Measurements from ENCODE around the gene CSNK2A1. TPM values are rescaled to one million over a fixed set of nuclear protein-coding genes. Genes with fewer than 3 reads are reported as not detected.

CSNK2A1 gene
- total and polyA plus RNA-seq, 2 experiments from 2014 or later, result 85.1 to 244 TPM

DNA sequence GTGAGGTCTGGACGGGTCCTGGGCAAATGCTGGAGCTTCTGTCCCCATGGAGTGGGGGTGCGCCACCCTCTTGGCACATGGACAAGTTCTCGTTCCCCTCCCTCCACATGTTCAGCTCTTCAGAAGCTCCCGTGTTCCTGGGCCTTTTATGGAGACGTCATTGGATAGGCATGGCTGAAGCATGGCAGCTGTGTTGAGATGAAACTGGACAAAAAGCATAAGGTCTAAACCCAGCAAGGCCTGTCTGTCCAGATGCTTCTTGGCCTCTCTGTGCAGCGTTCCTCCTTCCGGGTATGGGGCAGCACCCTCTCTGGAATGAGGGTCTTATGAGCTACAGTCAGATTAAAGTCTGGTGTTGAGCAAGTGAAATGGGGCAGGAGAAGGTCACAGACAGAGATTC is 108.0 kb downstream of the CSNK2A1 start:
- Histone ChIP-seq H3K4me3 (no peak overlapping the region), H4K20me1 (replicated peaks; ENCODE audit: insufficient read depth) (peaks cover 34% of the 10 kb centered on the region), H3K36me3 (ENCODE audit: insufficient read depth) (peaks cover 10% of the 10 kb centered on the region; the same call in 1 of the 2 replicates), H3K9me2 (ENCODE audit: insufficient read depth) (no peaks in the 10 kb centered on the region), H3K4me2 (no peak overlapping the region), H2AFZ (no peak overlapping the region), H3K27me3 (ENCODE audit: insufficient read depth) (peaks cover 30% of the 10 kb centered on the region), H3K4me1 (ENCODE audit: insufficient read depth) (peaks cover 9% of the 10 kb centered on the region), H3K79me2 (replicated peaks; ENCODE audit: insufficient read depth) (no peaks in the 10 kb centered on the region), H3F3A (replicated peaks; ENCODE audit: low read depth) (peaks cover 10% of the 10 kb centered on the region), H3K27ac (ENCODE audit: low read depth) (no peak overlapping the region)
- Mint-ChIP-seq H3K9me3 (no peaks in the 10 kb centered on the region), H3K27ac (no peak overlapping the region), H3K4me3 (no peak overlapping the region), H3K27me3 (ENCODE audit: insufficient read depth, low read depth, poor library complexity) (peaks cover 34% of the 10 kb centered on the region), H3K36me3 (ENCODE audit: low read depth) (peaks cover 57% of the 10 kb centered on the region), H3K4me1 (peaks cover 22% of the 10 kb centered on the region)
- TF ChIP-seq, protein P1, sequence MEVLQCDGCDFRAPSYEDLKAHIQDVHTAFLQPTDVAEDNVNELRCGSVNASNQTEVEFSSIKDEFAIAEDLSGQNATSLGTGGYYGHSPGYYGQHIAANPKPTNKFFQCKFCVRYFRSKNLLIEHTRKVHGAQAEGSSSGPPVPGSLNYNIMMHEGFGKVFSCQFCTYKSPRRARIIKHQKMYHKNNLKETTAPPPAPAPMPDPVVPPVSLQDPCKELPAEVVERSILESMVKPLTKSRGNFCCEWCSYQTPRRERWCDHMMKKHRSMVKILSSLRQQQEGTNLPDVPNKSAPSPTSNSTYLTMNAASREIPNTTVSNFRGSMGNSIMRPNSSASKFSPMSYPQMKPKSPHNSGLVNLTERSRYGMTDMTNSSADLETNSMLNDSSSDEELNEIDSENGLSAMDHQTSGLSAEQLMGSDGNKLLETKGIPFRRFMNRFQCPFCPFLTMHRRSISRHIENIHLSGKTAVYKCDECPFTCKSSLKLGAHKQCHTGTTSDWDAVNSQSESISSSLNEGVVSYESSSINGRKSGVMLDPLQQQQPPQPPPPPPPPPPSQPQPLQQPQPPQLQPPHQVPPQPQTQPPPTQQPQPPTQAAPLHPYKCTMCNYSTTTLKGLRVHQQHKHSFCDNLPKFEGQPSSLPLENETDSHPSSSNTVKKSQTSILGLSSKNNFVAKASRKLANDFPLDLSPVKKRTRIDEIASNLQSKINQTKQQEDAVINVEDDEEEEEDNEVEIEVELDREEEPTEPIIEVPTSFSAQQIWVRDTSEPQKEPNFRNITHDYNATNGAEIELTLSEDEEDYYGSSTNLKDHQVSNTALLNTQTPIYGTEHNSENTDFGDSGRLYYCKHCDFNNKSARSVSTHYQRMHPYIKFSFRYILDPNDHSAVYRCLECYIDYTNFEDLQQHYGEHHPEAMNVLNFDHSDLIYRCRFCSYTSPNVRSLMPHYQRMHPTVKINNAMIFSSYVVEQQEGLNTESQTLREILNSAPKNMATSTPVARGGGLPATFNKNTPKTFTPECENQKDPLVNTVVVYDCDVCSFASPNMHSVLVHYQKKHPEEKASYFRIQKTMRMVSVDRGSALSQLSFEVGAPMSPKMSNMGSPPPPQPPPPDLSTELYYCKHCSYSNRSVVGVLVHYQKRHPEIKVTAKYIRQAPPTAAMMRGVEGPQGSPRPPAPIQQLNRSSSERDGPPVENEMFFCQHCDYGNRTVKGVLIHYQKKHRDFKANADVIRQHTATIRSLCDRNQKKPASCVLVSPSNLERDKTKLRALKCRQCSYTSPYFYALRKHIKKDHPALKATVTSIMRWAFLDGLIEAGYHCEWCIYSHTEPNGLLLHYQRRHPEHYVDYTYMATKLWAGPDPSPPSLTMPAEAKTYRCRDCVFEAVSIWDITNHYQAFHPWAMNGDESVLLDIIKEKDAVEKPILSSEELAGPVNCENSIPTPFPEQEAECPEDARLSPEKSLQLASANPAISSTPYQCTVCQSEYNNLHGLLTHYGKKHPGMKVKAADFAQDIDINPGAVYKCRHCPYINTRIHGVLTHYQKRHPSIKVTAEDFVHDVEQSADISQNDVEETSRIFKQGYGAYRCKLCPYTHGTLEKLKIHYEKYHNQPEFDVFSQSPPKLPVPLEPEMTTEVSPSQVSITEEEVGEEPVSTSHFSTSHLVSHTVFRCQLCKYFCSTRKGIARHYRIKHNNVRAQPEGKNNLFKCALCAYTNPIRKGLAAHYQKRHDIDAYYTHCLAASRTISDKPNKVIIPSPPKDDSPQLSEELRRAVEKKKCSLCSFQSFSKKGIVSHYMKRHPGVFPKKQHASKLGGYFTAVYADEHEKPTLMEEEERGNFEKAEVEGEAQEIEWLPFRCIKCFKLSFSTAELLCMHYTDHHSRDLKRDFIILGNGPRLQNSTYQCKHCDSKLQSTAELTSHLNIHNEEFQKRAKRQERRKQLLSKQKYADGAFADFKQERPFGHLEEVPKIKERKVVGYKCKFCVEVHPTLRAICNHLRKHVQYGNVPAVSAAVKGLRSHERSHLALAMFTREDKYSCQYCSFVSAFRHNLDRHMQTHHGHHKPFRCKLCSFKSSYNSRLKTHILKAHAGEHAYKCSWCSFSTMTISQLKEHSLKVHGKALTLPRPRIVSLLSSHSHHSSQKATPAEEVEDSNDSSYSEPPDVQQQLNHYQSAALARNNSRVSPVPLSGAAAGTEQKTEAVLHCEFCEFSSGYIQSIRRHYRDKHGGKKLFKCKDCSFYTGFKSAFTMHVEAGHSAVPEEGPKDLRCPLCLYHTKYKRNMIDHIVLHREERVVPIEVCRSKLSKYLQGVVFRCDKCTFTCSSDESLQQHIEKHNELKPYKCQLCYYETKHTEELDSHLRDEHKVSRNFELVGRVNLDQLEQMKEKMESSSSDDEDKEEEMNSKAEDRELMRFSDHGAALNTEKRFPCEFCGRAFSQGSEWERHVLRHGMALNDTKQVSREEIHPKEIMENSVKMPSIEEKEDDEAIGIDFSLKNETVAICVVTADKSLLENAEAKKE (CRISPR knock-in tag; IDR thresholded peaks at IDR 0.05), result no peak
- TF ChIP-seq EZH2 (IDR thresholded peaks at IDR 0.05; ENCODE audit: low read depth, unreplicated experiment) (no peak), JUNB (IDR thresholded peaks at IDR 0.05; ENCODE audit: unreplicated experiment) (no peak), ZNF114 (CRISPR knock-in tag; IDR thresholded peaks at IDR 0.05) (no peak), NANOG (IDR thresholded peaks at IDR 0.05; ENCODE audit: borderline replicate concordance) (no peak), EZH2phosphoT487 (IDR thresholded peaks at IDR 0.05; ENCODE audit: unreplicated experiment) (no peak), ZNF331 (CRISPR knock-in tag; IDR thresholded peaks at IDR 0.05; ENCODE audit: low read depth) (no peak), POLR2AphosphoS5 (IDR thresholded peaks at IDR 0.05; ENCODE audit: low read depth) (no peak)
- TF ChIP-seq, protein P2, sequence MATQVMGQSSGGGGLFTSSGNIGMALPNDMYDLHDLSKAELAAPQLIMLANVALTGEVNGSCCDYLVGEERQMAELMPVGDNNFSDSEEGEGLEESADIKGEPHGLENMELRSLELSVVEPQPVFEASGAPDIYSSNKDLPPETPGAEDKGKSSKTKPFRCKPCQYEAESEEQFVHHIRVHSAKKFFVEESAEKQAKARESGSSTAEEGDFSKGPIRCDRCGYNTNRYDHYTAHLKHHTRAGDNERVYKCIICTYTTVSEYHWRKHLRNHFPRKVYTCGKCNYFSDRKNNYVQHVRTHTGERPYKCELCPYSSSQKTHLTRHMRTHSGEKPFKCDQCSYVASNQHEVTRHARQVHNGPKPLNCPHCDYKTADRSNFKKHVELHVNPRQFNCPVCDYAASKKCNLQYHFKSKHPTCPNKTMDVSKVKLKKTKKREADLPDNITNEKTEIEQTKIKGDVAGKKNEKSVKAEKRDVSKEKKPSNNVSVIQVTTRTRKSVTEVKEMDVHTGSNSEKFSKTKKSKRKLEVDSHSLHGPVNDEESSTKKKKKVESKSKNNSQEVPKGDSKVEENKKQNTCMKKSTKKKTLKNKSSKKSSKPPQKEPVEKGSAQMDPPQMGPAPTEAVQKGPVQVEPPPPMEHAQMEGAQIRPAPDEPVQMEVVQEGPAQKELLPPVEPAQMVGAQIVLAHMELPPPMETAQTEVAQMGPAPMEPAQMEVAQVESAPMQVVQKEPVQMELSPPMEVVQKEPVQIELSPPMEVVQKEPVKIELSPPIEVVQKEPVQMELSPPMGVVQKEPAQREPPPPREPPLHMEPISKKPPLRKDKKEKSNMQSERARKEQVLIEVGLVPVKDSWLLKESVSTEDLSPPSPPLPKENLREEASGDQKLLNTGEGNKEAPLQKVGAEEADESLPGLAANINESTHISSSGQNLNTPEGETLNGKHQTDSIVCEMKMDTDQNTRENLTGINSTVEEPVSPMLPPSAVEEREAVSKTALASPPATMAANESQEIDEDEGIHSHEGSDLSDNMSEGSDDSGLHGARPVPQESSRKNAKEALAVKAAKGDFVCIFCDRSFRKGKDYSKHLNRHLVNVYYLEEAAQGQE (IDR thresholded peaks at IDR 0.05; ENCODE audit: unreplicated experiment), result no peak
- TF ChIP-seq, protein P3, sequence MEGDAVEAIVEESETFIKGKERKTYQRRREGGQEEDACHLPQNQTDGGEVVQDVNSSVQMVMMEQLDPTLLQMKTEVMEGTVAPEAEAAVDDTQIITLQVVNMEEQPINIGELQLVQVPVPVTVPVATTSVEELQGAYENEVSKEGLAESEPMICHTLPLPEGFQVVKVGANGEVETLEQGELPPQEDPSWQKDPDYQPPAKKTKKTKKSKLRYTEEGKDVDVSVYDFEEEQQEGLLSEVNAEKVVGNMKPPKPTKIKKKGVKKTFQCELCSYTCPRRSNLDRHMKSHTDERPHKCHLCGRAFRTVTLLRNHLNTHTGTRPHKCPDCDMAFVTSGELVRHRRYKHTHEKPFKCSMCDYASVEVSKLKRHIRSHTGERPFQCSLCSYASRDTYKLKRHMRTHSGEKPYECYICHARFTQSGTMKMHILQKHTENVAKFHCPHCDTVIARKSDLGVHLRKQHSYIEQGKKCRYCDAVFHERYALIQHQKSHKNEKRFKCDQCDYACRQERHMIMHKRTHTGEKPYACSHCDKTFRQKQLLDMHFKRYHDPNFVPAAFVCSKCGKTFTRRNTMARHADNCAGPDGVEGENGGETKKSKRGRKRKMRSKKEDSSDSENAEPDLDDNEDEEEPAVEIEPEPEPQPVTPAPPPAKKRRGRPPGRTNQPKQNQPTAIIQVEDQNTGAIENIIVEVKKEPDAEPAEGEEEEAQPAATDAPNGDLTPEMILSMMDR (conservative IDR thresholded peaks at IDR 0.05; ENCODE audit: low read depth in 2 of 2), result no peak
- TF ChIP-seq, protein P4, sequence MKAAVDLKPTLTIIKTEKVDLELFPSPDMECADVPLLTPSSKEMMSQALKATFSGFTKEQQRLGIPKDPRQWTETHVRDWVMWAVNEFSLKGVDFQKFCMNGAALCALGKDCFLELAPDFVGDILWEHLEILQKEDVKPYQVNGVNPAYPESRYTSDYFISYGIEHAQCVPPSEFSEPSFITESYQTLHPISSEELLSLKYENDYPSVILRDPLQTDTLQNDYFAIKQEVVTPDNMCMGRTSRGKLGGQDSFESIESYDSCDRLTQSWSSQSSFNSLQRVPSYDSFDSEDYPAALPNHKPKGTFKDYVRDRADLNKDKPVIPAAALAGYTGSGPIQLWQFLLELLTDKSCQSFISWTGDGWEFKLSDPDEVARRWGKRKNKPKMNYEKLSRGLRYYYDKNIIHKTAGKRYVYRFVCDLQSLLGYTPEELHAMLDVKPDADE (IDR thresholded peaks at IDR 0.05), result no peak
- ATAC-seq (no peak), DNase-seq (ENCODE audit: low spot score) (no peak)
